CD4-positive, alpha-beta T cell treated with Interleukin-21 for 1 hour (primary cell): ENCODE data around the gene LIN28B.
"Not testable (repeated sequence)": the region's sequence is repeated elsewhere in the genome, so short reads cannot be mapped to it uniquely, and the experiment has no call there.

Source experiments
- DNase-seq: peaks from one replicate; pipeline ENCODE4 v3.0.0-alpha.2; 2020

The LIN28B gene

DNA sequence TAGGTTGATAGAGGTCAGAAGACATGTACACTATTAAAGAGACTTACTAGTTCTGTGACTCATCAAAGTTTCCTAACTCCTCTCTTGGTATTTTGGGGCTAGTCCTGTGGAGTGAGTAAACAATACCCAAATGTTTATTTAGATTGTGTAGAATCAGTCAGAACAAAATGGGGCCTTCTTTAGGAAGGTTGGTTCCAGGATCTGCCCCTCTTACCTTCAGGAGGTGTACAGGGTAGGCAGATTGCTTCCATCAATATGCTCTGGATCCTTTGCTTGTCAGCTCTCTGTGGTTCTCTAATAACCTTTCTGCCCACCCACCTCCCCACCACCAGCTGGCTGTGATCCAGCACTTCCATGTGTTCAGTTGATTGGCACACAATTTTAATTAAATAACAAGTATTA lies 115.9 kb downstream of the LIN28B start:
- no peak for DNase-seq

DNA sequence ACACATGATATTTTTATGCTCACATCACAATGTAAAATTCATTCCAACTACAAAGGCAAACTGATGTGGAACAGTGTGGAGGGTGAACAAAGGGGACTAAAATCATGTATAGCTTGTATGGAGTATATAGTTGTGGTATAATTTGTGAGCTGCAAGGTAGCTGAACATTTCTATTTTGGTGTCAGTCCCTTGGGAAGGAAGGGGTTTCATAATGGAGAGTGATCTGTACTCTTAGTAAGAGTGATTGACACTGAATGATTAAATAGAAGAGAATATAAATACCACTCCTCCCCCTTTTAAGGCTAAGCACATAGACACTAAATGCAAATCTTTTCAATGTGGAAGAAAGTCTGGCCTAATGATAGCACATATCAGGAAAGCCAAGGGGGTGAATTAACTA lies 118.3 kb downstream of the LIN28B start:
- DNase-seq, result no peak

DNA sequence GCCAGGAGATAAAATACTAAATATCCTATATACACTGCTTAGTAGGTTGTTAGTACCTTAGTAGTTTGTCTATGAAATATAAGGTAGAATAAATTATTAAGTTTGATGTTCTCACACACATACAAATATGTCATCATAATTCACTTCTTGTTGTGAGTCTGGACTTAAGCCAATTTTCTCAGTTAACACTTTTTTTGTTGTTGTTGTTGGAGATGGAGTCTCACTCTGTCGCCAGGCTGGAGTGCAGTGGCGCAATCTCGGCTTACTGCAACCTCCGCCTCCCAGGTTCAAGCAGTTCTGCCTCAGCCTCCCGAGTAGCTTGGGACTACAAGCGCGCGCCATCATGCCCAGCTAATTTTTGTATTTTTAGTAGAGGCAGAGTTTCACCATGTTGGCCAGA lies 119.5 kb downstream of the LIN28B start:
- not testable (repeated sequence) for DNase-seq

DNA sequence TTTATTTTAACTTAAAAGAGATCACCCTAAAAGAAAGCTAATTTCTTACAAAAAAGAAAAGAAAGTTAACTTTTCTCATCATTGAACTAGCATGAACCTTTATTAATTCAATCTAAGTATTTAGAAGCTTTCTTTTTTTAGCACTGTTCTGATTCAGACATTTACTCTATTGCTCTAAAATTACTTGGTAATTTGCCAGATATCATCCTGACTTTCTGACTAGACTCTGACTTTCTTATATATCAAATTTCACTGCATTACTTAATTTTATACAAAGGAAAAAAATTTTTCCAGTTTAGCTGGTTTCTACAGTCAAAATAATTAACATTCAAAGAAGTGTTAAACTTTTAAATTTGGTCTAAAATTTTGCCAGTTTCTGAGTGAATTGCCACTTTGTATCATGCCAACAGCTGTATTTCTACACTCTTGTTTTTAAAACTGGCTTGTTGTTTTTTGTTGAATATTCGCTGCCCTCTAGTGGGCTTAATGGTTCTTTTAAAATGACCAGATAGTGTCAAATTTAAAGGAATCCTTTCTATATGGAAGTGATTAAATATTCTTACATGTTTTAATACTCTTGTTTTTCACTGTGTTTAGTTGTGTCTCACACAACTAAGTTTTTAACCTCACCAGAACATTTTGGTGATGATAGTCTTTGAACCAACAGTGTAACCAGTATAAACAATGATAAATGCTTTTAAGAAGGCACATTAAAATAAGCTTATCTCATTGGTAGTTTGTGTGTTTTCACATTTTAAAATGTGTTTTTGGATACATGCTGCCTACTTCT lies 120.9 kb downstream of the LIN28B start:
- peak; percentile 19 for DNase-seq

DNA sequence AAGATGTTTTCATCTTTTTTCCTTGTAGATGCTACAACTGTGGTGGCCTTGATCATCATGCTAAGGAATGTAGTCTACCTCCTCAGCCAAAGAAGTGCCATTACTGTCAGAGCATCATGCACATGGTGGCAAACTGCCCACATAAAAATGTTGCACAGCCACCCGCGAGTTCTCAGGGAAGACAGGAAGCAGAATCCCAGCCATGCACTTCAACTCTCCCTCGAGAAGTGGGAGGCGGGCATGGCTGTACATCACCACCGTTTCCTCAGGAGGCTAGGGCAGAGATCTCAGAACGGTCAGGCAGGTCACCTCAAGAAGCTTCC lies 121.4 kb downstream of the LIN28B start:
- DNase-seq, result no peak

GRCh38 chr6:105080279-105080678 lies 123.4 kb downstream of the LIN28B start:
- DNase-seq, result no peak

DNA sequence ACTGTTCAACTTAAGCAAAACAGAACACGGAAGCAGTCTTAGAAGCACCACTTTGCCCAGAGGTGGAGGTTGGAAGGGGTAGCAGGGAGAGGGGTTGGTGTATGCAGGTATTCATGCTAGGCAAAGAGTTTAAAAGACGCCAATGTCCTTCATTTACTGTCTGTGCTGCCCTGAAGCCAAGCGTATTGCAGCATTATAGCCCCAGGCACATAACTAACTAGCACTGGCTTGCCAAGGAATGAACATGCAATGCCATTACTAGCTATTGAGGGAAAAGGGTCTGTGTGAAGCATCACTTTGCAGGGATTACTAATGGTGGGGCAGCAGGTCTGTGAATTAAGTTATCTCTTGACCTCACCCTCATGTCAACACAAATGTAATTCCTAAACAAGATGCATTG lies 124.8 kb downstream of the LIN28B start:
- not testable (repeated sequence) for DNase-seq

DNA sequence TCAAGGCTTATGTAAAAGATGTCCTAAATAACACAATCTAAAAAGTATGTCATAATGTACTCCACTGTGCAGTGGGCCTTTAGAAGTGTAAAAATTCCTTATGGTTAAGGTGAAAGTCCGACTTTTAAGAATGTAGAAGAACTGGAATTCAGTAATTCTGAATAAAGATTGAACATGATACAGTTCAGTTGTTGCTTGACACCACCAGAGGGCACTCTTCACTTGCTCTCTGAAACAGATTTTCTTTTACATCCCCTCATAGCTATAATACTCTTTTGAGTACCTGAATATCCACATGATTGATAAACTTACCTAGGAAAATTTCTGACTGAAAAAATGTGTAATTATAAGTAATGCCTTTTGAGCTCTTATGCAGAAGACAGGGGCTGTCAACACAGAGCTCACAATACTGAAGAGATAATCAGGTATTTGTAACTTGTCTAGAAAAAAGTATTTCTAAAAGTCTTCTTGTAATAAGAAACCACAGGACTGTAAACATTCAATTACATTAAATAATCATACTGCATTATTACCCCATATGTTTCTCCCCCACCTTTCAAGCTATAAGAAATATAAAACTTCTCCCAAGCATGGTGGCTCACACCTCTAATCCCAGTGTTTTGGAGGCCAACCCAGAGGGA lies 130.8 kb downstream of the LIN28B start:
- peak; percentile 53 for DNase-seq

DNA sequence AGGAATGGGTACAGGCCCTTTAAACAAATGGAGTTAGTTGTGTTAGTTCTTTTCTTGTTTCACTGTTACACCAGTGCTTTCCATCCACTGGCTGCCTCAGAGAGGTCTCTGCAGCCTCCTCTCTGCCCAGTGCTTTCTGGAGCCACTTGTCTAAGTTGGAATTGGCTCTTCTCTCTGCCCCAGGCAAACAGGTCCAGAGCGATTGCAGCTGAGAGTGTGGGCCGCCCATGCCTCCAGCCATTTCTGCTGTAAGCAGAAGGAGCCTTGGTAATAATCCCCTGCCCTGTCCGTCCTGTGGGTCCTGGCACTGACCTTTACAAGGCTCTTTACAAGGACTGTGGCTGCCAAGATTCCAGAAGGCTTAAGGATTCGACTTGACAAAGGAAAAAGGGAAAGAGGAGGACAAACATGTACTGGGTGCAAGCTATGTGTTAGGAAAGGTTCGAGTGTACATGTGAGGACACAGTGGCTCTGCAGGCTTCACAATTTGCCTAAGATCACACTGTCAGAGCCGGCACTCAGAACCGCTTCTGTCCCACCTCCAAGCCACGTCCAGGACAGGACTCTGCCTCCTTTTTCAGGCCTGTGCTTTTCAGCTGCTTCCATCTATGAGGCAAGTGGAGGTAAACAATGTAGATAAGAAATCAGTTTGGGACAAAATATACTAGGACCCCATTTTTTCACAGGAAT lies 134.4 kb downstream of the LIN28B start:
- no peak for DNase-seq

DNA sequence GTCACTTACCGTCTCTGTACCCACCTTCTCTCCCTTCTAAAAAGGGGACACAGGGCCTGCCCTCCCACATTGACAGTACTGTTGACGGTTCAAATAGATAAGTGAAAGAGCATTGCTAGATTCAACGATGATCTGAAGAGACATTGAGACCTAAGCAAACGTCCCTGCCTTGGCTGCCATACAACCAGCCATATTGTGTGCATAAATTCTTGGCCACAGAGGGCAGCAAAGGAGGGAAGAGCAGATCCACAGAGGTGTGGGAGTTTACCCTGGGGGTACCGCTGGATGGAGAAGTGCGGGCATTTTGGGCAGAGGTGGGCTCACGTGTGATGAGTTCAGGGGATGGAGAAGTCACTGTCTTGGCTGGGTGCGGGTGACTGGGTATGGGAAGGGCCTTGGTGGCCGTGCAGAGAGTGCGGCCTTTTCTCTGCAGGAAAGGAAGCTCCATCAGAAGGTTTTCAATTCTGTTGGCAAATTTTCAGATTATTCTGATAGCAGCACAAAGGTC lies 137.3 kb downstream of the LIN28B start:
- DNase-seq, result no peak

DNA sequence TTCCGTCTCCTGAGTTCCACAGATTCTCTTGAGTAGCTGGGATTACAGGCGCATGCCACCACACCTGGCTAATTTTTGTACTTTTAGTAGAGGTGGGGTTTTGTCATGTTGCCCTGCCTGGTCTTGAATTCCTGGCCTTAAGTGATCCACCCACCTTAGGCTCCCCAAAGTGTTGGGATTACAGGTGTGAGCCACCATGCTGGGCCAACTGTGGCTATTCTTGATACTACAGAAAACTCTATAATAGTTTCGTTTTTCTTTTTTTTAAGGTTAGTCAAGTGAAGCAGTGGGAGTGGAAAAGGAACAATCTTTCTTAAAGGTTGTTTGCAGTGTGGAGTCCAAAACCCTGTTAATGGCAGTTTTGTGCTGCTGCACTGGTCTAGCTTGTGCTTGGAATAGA lies 138.2 kb downstream of the LIN28B start:
- DNase-seq, result no peak

DNA sequence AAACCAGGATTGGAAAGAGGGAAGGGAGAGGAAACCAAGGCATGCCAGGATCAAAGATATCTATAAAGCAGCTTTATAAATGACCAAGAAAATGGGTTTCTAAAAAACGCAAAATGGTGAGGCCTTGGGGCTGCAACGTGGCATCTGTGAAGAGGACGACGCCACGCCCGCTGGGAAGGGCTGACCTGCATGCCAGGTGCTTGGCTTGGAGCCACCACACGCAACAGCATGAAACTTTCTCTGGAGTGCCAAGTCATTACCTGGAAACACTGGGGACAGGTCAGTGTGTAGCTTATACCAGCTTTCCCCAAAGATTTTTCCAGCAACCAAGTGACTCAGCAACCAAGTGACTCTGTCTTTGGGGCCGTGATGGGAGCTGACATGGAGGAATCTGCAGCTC lies 140.4 kb downstream of the LIN28B start:
- DNase-seq, result no peak

DNA sequence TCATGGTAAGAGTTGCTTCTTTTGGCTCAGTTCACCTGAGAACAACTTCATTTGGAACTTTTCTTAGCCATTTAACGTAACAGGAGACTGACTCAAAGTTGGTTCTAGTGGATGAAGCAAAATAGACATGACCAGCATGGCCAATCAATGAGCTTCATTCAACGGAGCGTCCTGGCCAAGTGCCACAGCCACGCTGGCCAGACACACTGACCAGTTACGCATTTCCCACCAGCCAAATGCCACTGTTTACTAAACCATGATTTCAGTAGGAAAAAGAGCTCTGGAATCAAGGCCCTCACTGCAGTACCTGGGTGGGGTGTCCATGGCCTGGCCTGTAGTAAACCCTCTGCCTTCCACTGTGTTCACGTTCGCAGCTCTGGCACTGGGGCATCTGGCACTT lies 142.5 kb downstream of the LIN28B start:
- DNase-seq, result no peak

DNA sequence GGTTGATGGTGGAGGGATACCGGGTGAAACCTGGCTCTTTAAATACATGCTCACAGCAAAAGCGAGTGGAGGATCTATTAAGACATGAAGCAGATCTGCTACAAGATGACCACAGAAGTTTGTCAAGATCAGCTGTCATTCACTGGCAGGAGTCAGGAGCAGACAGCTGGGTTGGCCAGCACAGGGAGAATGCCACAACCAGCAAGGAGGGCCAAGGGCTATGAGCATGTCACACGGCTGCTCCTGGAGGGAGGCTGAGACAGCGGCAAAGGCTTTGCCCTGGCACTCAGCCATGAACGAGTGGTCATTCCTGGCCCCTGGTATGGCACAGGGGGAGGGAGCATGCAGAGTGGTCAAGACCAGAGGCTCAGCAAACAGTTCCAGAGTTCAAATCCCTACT lies 145.3 kb downstream of the LIN28B start:
- no peak for DNase-seq

DNA sequence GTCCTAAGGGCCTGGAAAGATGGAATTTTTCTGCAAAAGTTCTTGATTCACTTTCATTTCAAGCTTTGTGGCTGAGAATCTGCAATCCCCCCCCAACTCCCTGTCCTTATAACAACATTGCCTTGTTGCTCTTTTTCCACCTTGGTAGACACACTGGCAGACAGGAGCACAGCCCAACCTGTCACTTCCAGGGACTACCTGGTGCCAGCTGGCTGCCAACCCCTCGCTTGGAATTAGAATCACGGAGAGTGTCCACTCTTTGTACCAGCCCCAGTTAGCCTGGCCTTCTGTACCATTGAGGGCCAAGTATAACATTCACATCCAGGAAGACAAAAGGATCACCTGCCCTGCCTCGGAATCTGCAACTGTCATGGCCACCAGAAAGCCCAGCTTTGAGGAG lies 148.2 kb downstream of the LIN28B start:
- no peak for DNase-seq

GRCh38 chr6:105106260-105106659 lies 149.4 kb downstream of the LIN28B start:
- no peak for DNase-seq

DNA sequence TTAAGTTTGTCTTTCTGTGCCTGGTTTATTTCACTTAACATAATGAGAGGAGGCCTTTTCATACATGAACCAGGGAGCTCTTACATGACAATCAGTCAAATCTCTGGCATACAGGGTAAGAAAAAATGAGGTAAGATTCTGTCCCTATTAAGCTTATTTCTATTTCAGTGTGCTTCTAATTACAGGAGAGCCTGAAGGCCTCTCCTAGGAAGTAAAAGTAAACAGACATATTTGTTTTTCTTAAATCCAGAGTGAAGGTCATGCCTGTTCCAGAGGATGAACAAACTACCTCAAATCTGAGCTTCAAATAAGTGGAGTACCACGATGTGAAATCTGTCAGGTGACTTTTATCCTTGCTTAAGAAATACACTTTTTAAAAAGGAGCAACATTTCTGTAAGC lies 150.3 kb downstream of the LIN28B start:
- no peak for DNase-seq

DNA sequence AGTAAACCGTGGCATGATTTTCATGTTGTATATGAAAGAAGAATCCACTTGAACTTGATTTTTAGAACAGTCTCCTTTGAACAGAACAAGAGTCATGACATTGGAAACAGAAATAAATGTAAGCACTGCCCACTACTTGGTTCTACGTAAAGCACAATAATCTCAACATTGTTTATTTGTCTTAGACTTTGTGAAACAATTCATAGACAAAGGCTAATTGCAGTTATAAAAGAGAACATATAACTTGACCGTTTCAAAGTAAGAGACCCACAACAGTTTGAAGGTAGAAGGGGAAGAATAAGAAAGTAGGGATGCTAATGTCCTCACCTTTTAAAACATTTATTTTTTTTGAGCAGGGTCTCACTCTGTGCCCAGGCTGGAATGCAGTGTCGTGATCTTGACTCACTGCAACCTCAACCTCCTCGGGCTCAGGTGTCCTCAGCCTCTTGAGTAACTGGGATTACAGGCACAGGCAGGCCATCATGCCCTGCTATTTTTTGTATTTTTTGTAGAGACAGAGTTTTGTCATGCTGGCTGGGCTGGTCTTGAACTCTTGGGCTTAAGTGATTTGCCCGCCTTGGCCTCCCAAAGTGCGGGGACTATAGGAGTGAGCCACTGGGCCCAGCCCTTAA lies 151.8 kb downstream of the LIN28B start:
- DNase-seq, result no peak

- DNase-seq, result no peak
Measured at GRCh38 chr6:105109955-105110895, 153.3 kb downstream of the LIN28B start.

DNA sequence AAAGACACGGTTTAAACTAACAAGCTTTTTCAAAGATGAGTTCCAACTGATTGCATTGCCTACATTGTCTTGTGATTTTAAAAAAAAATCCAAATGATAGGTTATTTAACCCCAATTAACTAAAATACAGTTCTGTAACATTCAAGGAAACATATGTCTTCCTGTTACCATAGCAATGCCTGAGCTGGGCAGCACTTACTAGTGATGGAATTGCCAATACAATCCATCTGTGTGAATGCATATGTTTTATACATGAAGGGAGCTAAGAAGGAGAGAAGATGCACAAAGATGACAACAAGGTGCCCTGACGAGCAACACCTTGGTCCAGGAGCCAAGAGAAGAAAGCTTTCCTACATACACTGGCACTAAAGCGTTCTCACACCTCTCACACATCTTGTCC lies 154.2 kb downstream of the LIN28B start:
- no peak for DNase-seq

GRCh38 chr6:105111871-105112270 lies 155.0 kb downstream of the LIN28B start:
- DNase-seq, result no peak

- no peak for DNase-seq
Measured at GRCh38 chr6:105112577-105112976, 155.7 kb downstream of the LIN28B start.
